ENCODE measurements around the gene LYPLA2.

GRCh38 chr1:23777979-23778814 lies 12.7 kb upstream of the LYPLA2 start, which contains the start of gene PITHD1:
- no peak for TF ChIP-seq CTCF (conservative IDR thresholded peaks at IDR 0.05; ENCODE audit: low read depth, low read length)
- peak; percentile 73 for TF ChIP-seq MXI1 (IDR thresholded peaks at IDR 0.05; ENCODE audit: borderline replicate concordance, low read depth, low read length)
- TF ChIP-seq POLR2A (IDR thresholded peaks at IDR 0.05; ENCODE audit: low read depth, low read length): peak; percentile 89
- TF ChIP-seq CEBPB (IDR thresholded peaks at IDR 0.05; ENCODE audit: low read depth, low read length): peak; percentile 72; the same call in 1 of the 2 replicates
- TF ChIP-seq MAFK (IDR thresholded peaks at IDR 0.05; ENCODE audit: low read depth, low read length): no peak
- TF ChIP-seq RAD21 (IDR thresholded peaks at IDR 0.05; ENCODE audit: low read length): no peak
- TF ChIP-seq FOS (IDR thresholded peaks at IDR 0.05; ENCODE audit: low read depth, low read length): no peak
- no peak for TF ChIP-seq SMC3 (IDR thresholded peaks at IDR 0.05; ENCODE audit: low read depth, low read length)

Data from IMR-90 (cell line).